CD4-positive, alpha-beta T cell (primary cell): ENCODE results near the gene ACSL5. TPM values are rescaled to one million over a fixed set of nuclear protein-coding genes. Genes with fewer than 3 reads are reported as not detected.

Source experiments
- ATAC-seq: fragments of 200-7000 bp; cut with Tn5 transposase; one replicate; pipeline ENCODE4 v1.10.0; 2022; ENCODE audit warnings: mild to moderate bottlenecking; ENCODE audit not compliant: poor library complexity
- CTCF ChIA-PET: fragments of 350-600 bp; sonication (Branson Sonifier 250); formaldehyde crosslinking; loops from one replicate; lab custom pipeline; 2021; ENCODE audit warnings: antibody characterized with exemption, inconsistent platforms; lab: Charles Lee
- POLR2A ChIA-PET: fragments of 350-600 bp; sonication (Branson Sonifier 250); formaldehyde crosslinking; loops from one replicate; lab custom pipeline; 2021; ENCODE audit warnings: antibody characterized with exemption, inconsistent platforms; lab: Charles Lee
- DNase-seq, 14 experiments: peaks; one replicate each; pipeline ENCODE4 v3.0.0-alpha.2; 2013 to 2020; ENCODE audit warnings: mixed read lengths in 2 of 14
- H3K27ac ChIP-seq, 2 donors: one replicate each; pipeline versions ENCODE4 v1.5.1 to v1.7.0; 2013; ENCODE audit warnings: low read length in 2 of 2, low read depth in 1 of 2, mild to moderate bottlenecking in 1 of 2
- H3K27me3 ChIP-seq, 2 experiments: 1 replicate in 1 of 2; 2 replicates in 1 of 2; pipeline versions ENCODE4 v1.6.1 to v1.7.0; 2013; ENCODE audit warnings: low read length in 2 of 2, control low read depth in 1 of 2, mild to moderate bottlenecking in 1 of 2, moderate library complexity in 1 of 2; ENCODE audit not compliant: insufficient read depth in 2 of 2, control insufficient read depth in 1 of 2
- H3K36me3 ChIP-seq: one replicate; pipeline ENCODE4 v1.6.1; 2013; ENCODE audit warnings: low read length, control low read depth; ENCODE audit not compliant: insufficient read depth
- H3K4me1 ChIP-seq: one replicate; pipeline ENCODE4 v1.6.1; 2013; ENCODE audit warnings: low read length, control low read depth; ENCODE audit not compliant: insufficient read depth
- H3K4me3 ChIP-seq: one replicate; pipeline ENCODE4 v1.5.1; 2013; ENCODE audit warnings: mild to moderate bottlenecking, low read length, moderate library complexity
- H3K9me3 ChIP-seq, 2 experiments: 1 replicate in 1 of 2; 2 replicates in 1 of 2; pipeline versions ENCODE4 v1.6.1 to v1.7.0; 2013; ENCODE audit warnings: low read length in 2 of 2, mild to moderate bottlenecking in 2 of 2, control low read depth in 1 of 2, moderate library complexity in 1 of 2; ENCODE audit not compliant: control insufficient read depth in 1 of 2, insufficient read depth in 1 of 2
- H3K27ac Mint-ChIP-seq: one replicate; pipeline ENCODE4 v1.8.0; 2020; ENCODE audit warnings: mixed read lengths
- H3K27me3 Mint-ChIP-seq: one replicate; pipeline ENCODE4 v1.8.0; 2021; ENCODE audit warnings: mixed read lengths
- H3K36me3 Mint-ChIP-seq: one replicate; pipeline ENCODE4 v1.8.0; 2021; ENCODE audit warnings: low read depth, mixed read lengths
- H3K4me1 Mint-ChIP-seq: one replicate; pipeline ENCODE4 v1.8.0; 2021; ENCODE audit warnings: low read depth, mixed read lengths
- H3K4me3 Mint-ChIP-seq: one replicate; pipeline ENCODE4 v1.8.0; 2020; ENCODE audit warnings: mild to moderate bottlenecking, mixed read lengths
- H3K9me3 Mint-ChIP-seq: one replicate; pipeline ENCODE4 v1.8.0; 2020; ENCODE audit warnings: mixed read lengths
- intact Hi-C, 2 experiments: fragments of 100-400 bp; cut with DNase I in 1 of 2; cut with micrococcal nuclease in 1 of 2; formaldehyde crosslinking; loops; one replicate each; pipeline versions ENCODE4 v1.15.1 to v1.9.0; 2023 to 2025; cut with DNase I, micrococcal nuclease
- total RNA-seq, 174 experiments: library from RNA in 2 of 174; stranded (reverse) in 2 of 174; gene quantifications; one replicate each; pipeline ENCODE4 v1.2.3 and lab custom pipeline; 2021 to 2026
- TF ChIP-seq, protein P1 (sequence below): fragments of 200-600 bp; IDR thresholded peaks from one replicate; pipeline ENCODE4 v1.8.0; 2022; ENCODE audit warnings: antibody characterized with exemption, mild to moderate bottlenecking

Gene ACSL5
- total RNA-seq, 2 experiments from 2014 or later: 11.4 to 14.1 TPM

DNA sequence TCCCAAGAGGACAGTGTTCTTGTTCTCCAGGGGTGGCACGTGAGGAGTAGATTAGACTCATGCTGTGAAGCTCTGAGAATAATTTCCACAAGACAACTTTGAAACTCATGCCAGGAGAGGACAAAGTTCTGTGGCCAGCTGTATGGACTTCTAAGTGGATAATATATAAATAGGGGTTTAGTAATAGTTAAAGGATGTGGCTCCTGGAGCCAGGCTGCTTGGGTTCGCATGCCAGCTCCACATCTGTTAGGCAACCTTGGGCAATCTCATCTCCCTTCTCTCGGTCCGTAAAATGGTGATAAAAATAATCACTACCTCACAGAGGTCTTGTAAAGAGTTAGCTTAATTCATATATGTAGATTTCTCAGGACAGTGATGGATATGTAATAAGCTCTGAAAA is 35.8 kb downstream of the ACSL5 start:
- no peak overlapping the region for H3K27ac ChIP-seq
- no peak overlapping the region for H3K4me3 ChIP-seq
- peaks cover 92% of the 10 kb centered on the region for H3K36me3 ChIP-seq
- Mint-ChIP-seq H3K4me3 (no peak overlapping the region), H3K36me3 (peaks cover 89% of the 10 kb centered on the region), H3K9me3 (no peaks in the 10 kb centered on the region), H3K27ac (no peak overlapping the region), H3K4me1 (no peaks in the 10 kb centered on the region), H3K27me3 (no peaks in the 10 kb centered on the region)
- no peaks in the 10 kb centered on the region for H3K4me1 ChIP-seq
- ChIA-PET POLR2A (no interaction called here), CTCF (no interaction called here)
- ATAC-seq: no peak
- intact Hi-C loops: no loop called here
- no peaks in the 10 kb centered on the region for H3K27me3 ChIP-seq
- DNase-seq: no peak
- TF ChIP-seq, protein P1, sequence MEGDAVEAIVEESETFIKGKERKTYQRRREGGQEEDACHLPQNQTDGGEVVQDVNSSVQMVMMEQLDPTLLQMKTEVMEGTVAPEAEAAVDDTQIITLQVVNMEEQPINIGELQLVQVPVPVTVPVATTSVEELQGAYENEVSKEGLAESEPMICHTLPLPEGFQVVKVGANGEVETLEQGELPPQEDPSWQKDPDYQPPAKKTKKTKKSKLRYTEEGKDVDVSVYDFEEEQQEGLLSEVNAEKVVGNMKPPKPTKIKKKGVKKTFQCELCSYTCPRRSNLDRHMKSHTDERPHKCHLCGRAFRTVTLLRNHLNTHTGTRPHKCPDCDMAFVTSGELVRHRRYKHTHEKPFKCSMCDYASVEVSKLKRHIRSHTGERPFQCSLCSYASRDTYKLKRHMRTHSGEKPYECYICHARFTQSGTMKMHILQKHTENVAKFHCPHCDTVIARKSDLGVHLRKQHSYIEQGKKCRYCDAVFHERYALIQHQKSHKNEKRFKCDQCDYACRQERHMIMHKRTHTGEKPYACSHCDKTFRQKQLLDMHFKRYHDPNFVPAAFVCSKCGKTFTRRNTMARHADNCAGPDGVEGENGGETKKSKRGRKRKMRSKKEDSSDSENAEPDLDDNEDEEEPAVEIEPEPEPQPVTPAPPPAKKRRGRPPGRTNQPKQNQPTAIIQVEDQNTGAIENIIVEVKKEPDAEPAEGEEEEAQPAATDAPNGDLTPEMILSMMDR: no peak
- H3K9me3 ChIP-seq: no peaks in the 10 kb centered on the region

DNA sequence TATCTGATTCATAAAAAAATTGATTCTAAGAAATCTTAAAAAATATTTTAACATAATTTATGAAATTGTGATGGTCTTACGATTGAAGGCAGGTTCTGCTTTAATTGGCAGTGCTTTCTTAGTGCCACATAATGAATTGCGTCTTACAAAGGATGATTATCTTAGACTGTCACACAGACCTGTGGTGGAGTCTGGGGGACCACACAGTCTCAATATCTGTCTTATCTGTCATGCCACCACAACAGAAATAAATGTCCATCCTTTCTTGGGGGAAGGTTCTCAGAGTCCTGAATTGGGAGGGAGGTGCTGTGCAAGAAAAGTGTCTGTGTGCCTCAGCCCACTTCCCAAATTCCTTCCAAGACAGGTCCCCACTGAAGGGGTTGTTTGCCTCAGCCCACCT is 38.8 kb downstream of the ACSL5 start:
- POLR2A ChIA-PET: no interaction called here
- Mint-ChIP-seq H3K4me3 (no peak overlapping the region), H3K4me1 (no peaks in the 10 kb centered on the region), H3K27ac (no peak overlapping the region), H3K27me3 (no peaks in the 10 kb centered on the region), H3K36me3 (peaks cover 91% of the 10 kb centered on the region), H3K9me3 (no peaks in the 10 kb centered on the region)
- Histone ChIP-seq H3K4me1 (no peaks in the 10 kb centered on the region), H3K27ac (no peak overlapping the region), H3K9me3 (no peaks in the 10 kb centered on the region), H3K36me3 (peaks cover 88% of the 10 kb centered on the region), H3K27me3 (no peaks in the 10 kb centered on the region), H3K4me3 (no peak overlapping the region)
- no peak for ATAC-seq
- CTCF ChIA-PET: interaction anchor here (1.6 kb wide), 1 partner anchor 27 kb away, joined by 3 read pairs; no protein-coding TSS in a partner anchor
- intact Hi-C loops: no loop called here
- TF ChIP-seq, protein P1: no peak
- no peak for DNase-seq

DNA sequence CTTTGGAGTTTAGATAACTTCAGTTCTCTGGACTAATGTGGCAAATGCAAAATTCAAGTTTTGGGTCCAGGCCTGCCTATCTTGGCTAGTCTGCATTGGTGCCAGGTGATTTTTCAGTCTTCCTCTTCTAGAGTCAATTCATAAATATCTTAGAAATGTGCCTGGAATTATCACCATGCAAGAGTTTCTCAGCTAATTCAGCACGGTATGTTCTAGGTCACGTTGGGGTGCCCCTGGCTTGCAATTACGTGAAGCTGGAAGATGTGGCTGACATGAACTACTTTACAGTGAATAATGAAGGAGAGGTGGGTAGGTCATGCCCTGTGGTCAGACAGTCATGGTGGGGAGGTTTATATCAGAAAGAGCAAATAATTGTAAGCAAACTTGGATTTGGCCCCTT is 47.8 kb downstream of the ACSL5 start:
- Histone ChIP-seq H3K4me3 (no peak overlapping the region), H3K27me3 (no peaks in the 10 kb centered on the region), H3K27ac (no peak overlapping the region), H3K9me3 (no peaks in the 10 kb centered on the region), H3K4me1 (no peaks in the 10 kb centered on the region), H3K36me3 (peaks cover 74% of the 10 kb centered on the region)
- H3K9me3 Mint-ChIP-seq: no peaks in the 10 kb centered on the region
- POLR2A ChIA-PET: no interaction called here
- ATAC-seq (no peak), DNase-seq (no peak)
- no peak overlapping the region for H3K27ac Mint-ChIP-seq
- CTCF ChIA-PET: no interaction called here
- intact Hi-C loops: no loop called here
- H3K36me3 Mint-ChIP-seq: peaks cover 86% of the 10 kb centered on the region
- TF ChIP-seq, protein P1: no peak
- H3K4me1 Mint-ChIP-seq: no peaks in the 10 kb centered on the region
- H3K4me3 Mint-ChIP-seq: no peak overlapping the region
- no peaks in the 10 kb centered on the region for H3K27me3 Mint-ChIP-seq
